Measurements from ENCODE around the gene ABCA1.

DNA sequence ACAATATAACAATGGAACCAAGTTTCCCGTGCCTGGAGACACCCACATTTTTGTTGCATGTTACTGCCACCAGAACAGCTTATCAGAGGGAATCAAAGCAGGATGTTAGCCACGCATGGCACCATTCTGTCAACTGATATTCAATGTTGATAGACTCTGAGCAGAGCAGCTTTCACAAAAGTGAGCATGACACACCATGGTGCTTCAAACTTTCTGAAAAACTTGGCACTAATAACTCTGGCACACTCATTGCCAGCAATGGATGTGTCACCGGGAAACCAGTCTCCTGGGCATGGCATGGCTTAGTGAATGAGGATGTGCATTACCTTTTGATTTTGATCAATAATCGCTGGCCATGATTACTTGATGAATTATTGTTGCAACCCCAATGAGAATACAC is 144.4 kb downstream of the ABCA1 start:
- TF ChIP-seq POLR2A (IDR thresholded peaks at IDR 0.05; ENCODE audit: extremely low read depth, insufficient read length) (no peak), MYC (IDR thresholded peaks at IDR 0.05; ENCODE audit: low read depth, low read length) (no peak)
- TF ChIP-seq, protein P1, sequence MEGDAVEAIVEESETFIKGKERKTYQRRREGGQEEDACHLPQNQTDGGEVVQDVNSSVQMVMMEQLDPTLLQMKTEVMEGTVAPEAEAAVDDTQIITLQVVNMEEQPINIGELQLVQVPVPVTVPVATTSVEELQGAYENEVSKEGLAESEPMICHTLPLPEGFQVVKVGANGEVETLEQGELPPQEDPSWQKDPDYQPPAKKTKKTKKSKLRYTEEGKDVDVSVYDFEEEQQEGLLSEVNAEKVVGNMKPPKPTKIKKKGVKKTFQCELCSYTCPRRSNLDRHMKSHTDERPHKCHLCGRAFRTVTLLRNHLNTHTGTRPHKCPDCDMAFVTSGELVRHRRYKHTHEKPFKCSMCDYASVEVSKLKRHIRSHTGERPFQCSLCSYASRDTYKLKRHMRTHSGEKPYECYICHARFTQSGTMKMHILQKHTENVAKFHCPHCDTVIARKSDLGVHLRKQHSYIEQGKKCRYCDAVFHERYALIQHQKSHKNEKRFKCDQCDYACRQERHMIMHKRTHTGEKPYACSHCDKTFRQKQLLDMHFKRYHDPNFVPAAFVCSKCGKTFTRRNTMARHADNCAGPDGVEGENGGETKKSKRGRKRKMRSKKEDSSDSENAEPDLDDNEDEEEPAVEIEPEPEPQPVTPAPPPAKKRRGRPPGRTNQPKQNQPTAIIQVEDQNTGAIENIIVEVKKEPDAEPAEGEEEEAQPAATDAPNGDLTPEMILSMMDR (IDR thresholded peaks at IDR 0.05; ENCODE audit: low read depth, low read length): no peak

Data from NB4 (cell line).